Activated CD8-positive, alpha-beta memory T cell treated with anti-CD3 and anti-CD28 coated beads for 1 hour (primary cell): ENCODE measurements around the gene NET1.

Experiments used
- DNase-seq, 2 donors: peaks; one replicate each; pipeline ENCODE4 v3.0.0-alpha.2; 2020; ENCODE audit warnings: low read depth in 1 of 2; ENCODE audit errors: extremely low read depth in 1 of 2

The NET1 gene

DNA sequence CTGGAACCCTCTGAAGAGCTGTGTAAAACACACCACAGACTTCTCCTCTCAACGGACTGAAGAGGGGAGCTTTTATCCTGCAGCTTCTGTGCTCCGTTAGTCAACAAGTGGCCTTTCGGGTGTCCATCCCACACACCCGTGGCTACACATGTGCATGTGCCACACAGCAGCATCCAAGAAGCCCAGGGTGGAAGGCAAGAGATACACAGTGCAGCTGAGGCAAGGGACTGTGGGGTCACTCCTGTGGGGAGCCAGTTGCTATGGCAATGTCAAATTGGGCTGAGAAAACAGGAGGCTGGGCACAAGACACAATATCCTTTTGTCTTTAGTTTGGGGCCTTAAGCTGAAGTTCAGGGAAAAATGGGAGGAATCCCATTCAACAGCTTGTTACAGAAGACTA, 28.7 kb downstream of the NET1 start:
- DNase-seq = no peak

DNA sequence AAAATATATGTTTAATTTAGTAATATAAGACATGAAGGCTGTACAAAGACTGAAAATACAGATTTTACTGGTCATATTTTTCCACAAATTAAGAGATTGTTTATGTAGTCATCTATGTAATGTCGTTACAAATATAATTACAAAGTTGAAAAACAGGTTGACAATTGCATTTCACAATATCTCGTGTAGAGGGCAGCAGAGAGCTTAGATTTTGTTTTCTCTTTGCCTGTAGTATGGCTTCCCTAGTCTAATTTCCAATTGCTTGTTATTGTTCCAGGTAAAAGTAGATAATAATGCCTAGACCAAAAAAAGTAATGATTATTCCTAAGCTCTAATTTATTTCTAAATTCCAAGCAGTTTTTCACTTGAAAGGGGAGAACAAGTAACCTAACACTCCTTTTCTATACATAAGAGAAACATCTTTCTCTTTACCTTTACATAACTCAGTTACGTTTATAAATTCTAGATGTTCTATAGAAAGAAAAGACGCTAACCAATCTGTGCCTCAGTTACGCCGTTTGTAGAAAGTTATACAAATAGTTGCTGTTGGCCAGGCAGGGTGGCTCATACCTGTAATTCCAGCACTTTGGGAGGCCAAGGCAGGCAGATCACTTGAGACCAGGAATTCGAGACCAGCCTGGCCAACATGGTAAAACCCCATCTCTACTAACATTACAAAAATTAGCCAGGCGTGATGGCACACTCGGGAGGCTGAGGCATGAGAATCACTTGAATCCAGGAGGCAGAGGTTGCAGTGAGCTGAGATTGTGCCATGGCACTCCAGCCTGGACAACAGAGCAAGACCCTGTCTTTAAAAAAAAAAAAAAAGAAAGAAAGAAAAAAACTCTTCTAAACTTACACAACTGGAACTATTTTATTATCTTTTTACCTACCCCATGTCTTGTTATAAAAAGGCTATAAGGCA, 30.0 kb downstream of the NET1 start:
- no peak for DNase-seq

DNA sequence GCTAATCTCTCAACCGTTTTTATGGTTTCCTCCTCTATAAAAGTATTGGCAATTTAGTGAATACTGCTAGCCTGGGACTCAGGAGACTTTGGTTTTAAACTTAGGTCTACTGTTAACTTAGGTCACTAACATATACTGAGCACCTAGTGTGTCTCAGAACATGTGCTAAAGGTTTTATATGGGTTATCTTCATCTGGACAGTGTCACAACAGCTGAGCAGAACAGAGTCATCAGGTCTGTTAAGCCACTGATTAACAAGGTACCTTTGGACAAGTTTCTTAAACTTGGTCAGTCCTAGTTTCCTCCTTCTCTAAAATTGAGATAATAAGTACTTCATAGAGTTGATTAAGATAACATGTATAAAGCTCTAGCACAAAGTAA, 30.6 kb downstream of the NET1 start:
- DNase-seq = no peak

DNA sequence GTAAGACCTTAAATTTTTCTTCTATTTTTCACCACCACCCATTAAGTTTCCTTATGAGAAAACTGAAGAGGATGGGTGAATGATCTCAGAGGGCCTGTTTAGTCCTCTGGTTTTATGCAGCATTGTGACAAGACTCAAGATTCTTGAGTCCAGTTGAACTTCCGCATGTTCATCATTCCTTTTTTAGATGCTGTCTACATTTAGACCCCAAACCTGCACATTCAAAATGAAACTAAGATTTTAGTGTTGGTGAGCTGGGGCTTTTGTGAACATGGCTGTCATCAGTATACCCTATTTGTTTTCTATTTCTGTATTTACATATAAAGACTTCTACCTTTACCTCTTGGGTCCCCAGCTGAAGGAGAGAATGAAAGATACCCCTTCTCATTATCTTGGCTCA, 31.1 kb downstream of the NET1 start:
- no peak for DNase-seq

DNA sequence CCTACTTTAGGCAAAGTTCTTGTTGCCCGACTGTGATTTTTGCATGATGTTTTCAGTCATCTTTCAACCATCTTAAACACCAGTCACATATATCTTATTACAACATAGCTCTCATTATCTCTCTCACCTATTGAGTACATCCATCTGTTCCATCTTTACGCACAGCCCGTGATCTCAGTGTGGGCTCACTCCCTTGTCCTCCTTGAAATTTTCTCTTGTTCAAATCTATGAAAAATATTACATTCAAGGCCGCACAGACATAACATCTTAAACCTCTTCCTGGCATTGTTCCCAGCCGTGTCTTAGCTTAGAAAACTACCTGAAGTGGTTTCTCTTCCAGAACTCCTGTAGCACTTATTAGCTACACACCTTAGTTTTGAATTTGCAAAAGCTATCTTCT, 32.6 kb downstream of the NET1 start:
- DNase-seq = no peak

DNA sequence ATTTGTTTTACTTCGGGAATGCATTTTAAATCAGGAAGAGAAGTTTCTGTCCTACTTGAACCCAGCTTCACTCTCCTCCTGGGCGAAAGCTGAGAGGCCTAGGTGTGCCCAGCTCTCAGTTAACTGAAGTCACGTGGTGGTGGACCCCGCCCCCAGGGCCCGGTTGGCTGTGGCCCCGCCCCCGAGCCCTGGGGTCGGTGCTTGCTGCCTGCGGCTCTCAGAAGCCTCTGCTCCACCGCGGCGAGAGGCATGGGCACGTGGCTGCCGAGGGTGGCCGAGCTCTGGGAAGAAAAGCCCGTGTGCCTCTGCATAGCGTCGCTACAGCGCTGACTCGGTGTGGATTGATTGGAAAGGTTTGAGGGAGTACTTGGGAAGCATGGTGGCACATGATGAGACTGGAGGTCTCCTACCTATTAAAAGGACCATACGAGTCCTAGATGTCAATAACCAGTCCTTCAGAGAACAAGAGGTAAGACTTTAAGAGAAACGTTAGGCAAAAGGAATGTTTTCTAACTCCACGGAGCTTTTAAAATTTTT, 34.1 kb downstream of the NET1 start:
- DNase-seq = peak; percentile 26 to 68

DNA sequence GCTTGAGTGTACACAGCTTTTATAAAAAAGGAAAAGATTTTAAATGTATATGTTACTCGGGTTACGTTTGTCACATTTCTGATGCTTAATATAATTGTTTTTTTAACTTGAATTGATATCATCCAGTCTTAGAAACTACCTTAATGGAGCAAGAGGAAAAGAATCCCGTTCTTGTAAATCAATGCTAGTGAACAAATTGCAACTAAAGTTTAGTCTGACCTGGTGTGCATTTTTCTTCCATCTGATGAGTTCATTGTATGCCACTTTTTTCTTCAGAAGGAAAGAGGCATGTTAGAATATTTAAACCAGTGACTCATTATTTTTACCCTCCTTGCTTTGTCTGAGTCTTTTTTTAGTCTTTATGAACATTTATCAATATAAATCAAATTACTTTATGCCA, 34.7 kb downstream of the NET1 start:
- no peak for DNase-seq

DNA sequence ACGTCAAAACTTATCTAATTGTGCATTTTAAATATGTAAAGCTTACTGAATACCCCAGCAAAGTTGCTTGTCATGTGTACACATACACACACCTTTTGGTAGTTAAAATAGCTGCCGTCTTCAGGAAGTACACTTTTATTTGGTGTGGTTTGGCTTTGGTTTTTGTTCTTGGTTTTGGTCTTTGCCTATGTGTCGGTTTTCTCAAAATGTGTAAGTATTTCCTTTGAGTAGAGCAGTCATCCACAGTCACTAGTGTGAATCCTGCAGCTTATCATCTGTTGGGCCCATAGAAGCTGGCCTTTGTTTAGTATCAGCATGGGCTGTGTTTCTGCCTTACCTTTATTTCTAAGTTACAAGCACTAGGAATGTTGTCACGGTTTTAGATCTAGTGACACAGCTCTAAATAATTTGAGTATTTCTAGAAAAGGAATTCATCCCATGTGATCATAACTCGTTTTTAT, 35.3 kb downstream of the NET1 start:
- no peak for DNase-seq

DNA sequence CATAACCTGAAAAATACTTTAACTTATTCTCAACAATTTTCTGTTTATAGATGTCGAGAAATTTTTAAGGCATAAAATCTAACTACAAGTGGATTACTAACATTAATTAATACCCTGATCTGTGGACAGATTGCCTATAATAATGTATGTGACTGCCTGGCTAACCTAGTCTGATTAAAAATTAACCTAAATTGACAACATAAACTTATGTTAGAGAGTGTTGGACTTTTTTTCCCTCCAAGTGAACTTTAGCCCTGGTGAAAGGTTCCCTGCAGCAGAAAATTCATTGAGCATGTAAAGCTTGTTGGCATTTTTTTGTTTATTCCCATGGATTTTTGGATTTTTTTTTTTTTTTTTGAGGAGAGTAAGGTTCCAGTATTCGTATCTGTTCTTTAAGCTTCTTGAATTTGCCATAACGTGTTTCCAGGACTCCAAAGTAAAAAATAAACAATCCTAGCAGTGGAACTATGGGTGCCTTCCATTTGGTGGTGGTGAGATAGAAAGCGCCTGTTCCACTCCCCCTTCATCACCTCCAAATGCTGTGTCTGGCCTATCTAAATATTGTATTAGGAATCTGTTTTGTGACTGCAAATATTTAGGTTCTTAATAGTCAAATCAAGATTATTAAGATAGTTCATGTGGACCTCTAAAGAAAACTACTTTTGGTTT, 36.1 kb downstream of the NET1 start:
- no peak for DNase-seq

DNA sequence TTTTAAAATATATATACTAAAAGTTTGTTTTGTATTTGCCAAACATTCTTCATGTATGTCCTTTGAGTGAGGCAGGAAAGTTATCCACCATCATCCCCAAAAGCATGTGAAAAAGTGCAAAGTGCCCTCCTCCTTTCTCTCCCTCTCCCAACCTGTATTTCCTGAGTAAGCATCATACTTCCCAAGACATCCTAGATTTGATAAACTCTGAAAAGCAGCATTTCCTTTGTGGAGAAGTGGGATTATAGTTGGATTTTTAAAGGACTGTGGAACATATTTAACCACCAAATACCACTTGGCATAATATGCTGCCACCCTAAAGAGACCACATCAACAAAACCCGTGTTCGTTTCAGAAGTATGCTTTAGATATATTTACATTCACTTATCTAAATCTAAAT, 36.9 kb downstream of the NET1 start:
- DNase-seq = no peak

DNA sequence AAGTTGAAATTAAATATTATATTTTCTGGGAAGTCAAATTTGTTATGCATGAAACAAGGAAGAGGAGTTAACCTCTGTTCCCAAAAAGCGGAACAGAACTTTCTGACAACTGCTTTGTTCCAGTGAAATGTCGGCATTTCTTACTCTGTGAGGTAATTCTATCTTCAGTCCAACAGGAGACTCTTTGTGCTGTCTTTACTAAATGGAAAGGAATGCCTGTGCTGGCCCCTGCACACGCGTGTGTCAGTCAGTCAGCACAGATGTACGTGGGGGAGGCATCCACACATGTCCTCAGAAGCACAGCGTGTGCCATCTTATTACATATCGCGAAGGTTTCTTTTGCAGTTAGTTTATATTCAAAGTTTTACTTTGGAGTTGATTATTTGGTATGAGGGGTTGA, 37.5 kb downstream of the NET1 start:
- no peak for DNase-seq

DNA sequence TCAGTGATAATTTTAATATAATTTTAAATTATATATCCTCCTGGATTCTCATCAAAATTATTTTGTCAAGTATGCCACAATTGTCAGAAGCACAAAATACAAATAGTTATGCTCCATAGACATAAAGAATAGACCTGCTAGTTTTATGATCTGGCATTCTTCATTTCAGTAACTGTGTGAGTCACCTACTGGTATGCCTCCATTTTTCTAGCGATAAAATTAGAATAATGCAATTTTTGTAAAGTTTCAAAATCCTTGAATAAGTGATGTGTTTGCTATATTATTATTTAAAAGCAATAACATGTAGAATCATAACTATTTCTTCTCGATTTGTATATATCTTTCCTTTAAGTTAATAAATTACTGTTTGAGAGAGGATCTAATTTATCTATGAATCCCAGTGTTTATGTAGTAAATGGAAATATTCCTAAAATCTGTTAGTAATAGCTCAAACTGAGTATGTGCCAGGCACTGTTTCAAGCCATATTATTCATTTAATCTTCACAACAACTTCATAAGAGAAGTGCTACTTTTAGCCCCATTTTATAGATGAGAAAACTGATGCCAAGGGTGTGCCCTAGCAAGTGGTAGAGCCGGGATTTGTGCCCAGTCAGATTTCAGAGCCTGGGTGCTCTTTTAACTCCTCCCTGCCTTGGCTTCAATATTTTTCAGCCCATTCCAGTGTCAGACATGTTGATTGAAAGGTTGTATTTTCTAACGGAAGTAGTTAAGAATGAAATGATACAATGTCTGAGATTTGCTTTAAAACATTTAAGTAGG, 38.4 kb downstream of the NET1 start:
- DNase-seq = no peak

DNA sequence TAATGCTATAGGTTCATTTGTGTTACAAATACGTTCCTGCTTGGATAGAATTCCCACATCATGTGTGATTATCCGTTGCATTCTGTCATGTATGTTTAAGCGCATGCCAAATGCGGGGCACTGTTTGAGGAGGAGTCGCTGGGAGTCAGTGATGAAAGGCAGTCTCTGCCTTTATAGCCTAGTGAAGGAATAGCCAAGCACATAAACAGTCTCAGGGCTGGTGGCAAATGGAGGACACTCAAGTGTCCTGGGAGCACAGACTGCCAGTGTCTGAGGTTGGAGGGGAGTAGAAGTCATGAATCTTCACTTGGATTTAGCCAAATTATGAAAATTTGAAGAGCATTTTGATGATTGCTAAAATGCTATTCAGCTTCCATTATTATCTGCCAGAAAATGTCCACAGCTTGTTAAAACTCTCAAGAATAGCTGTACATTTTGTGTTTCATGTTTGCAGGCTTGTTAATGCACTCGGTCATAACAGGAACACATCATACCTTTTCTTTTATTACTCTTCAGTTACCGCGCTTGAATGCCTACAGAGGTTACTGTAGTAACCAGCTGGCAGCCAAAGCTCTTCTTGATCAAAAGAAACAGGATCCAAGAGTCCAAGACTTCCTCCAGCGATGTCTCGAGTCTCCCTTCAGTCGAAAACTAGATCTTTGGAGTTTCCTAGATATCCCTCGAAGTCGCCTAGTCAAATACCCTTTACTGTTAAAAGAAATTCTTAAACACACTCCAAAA, 41.6 kb downstream of the NET1 start:
- no peak for DNase-seq

DNA sequence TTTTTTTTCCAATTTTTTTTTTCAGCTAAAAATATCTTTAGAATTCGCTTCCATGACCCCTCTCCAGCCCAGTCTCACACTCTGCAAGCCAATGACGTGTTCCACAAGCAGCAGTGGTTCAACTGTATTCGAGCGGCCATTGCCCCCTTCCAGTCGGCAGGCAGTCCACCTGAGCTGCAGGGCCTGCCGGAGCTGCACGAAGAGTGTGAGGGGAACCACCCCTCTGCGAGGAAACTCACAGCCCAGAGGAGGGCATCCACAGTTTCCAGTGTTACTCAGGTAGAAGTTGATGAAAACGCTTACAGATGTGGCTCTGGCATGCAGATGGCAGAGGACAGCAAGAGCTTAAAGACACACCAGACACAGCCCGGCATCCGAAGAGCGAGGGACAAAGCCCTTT, 44.2 kb downstream of the NET1 start:
- DNase-seq = no peak

DNA sequence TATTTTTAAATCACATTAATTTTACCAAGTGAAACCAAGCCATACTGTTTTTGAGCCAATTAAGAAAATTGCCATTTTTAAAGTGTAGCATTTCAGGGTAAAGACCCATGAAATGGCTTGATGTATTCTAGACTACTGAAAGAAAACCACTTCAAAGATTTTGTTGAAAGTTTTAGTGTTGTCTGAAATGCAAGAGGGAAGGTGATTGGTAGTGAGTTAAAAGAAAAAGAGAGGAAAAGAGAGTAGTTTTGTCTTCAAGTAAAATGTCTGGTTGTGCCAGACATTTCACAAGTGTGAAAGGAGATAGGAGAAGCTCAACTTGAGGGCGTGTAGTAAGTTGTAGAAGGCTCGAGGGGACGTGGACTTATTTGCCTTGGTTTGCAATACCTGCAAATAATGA, 45.4 kb downstream of the NET1 start:
- no peak for DNase-seq

DNA sequence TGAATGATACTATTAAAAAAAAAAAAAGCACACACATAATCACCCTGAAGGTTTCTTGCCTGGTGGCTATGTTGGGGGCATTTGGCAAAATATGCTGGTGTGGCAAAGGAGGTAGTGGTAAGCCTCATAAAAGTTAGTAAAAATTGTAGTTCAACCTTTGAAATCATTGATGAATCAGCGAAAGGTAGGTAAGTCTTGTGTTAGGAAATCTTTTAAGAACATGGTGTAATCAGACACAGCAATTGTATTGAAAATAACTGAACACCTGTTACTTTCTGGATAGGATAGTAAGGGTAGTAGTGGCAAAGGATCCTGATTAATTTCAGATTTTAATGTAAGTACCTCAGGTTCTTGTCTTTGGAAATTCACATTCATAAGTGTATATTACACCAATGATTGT, 46.1 kb downstream of the NET1 start:
- DNase-seq = no peak

DNA sequence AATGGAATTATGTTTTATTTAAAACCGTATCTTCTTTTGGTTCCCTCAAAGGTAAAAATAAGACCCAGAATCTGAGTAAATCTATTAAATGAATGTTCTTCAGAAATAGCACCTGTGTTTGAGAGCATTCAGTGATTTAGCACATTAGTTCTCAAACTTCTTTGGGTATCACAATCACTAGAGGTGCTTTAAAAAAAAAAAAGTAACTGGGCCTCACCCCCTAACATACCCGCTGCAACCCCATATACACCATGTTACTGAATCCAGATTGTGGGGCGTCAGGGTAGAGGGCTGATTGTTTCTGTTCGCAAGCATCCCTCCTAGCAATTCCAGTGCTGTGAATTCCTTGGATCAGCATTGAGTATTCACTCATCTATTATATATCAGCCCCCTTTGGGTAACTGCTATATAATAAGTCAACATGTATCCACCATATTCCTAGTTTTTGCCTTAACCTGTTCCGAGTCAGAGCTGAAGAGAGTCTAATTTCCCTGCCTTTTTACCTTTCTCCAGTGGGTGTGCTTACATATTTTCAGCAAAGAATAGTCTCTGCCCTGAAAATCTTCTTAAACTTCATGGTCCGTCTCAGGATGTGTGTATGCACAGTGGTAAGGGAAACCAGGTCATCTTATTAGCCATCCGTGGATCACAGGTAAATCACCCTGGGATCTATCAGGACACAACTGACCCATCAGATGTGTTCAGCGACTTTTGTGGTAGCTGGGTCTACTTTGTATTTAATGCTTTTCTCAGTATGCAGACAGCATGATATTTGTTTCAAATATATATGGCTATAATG, 46.8 kb downstream of the NET1 start:
- no peak for DNase-seq

DNA sequence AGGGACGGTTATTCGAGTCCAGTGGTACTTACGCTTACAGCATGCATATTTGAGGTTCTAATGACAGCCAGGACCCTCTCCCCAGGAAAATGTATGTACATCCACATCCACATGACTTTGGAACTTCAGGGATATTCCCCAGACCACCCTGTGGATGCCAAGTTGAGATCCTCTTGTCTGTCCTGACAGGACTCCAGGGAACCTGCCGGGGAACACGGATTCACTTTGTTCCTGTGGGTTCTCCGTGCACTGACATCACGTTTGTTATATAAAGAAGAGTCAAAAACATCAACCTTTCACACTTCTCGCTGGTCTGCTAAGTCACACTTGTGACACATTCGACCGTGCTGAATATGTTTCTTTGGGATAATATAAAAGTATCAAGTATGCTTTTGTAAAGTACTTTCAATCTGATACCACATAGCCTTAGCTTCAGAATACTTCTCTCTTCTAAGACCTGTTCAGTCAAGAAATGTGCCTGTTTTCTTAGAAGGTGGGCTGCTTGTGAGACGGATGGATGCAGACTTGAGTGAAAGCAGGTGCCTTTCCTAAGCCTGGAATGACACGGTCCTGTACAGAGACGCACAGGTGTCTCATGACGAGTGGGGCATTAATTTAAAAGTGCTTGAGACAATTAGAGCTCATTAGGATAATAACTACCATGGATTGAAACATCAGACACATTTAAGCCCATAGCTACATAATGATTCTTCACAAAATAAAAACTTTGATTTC, 48.3 kb downstream of the NET1 start:
- no peak for DNase-seq

DNA sequence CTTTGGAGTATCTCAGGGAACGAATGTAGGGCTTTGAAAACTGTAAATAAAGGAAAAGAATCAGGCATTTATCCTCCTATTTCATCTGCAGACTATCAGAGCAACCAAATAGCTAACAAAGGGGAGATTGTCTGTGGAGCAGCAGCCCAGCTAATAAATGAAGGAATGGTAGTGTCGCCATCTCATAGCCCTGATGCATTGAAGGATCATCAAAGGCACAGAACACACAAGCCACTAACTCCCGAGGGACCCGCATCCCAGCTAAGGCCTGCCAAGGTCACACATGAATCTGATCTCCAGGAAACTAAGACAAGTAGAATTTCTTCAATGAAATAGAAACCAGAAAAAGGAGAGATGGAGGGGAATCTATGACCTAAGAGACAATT, 48.8 kb downstream of the NET1 start:
- DNase-seq = no peak
